B cell (primary cell): ENCODE data around the gene CALCOCO1. TPM values are rescaled to one million over a fixed set of nuclear protein-coding genes. Genes with fewer than 3 reads are reported as not detected.

Experiments used
- ATAC-seq: fragments of 200-7000 bp; cut with Tn5 transposase; one replicate; pipeline ENCODE4 v1.10.0; 2021; ENCODE audit warnings: low read depth, mild to moderate bottlenecking, moderate number of reproducible peaks, moderate library complexity
- CTCF ChIA-PET: fragments of 350-600 bp; sonication (Branson Sonifier 250); formaldehyde crosslinking; loops from one replicate; lab custom pipeline; 2021; ENCODE audit warnings: antibody characterized with exemption, inconsistent platforms; lab: Charles Lee
- POLR2A ChIA-PET: fragments of 350-600 bp; sonication (Branson Sonifier 250); formaldehyde crosslinking; loops from one replicate; lab custom pipeline; 2021; ENCODE audit warnings: antibody characterized with exemption; lab: Charles Lee
- DNase-seq: peaks from one replicate; pipeline ENCODE4 v3.0.0; 2013
- H2AFZ ChIP-seq: 2 replicates; pipeline ENCODE4 v1.6.1; 2012; ENCODE audit warnings: mild to moderate bottlenecking, low read depth, low read length; ENCODE audit not compliant: insufficient read depth, poor library complexity, severe bottlenecking
- H3K27ac ChIP-seq, 2 donors: 1 replicate in 1 of 2; 2 replicates in 1 of 2; pipeline ENCODE4 v1.5.1; 2012 to 2013; ENCODE audit warnings: low read length in 2 of 2, mild to moderate bottlenecking in 2 of 2, moderate library complexity in 1 of 2
- H3K27me3 ChIP-seq, 4 experiments: fragments of 200-600 bp in 1 of 4; sonication (generic) in 1 of 4; replicated peaks in 1 of 4; 1 replicate in 2 of 4; 2 replicates in 2 of 4; pipeline versions ENCODE4 v1.6.1 to v1.7.0; 2013 to 2016; ENCODE audit warnings: low read length in 3 of 4, mild to moderate bottlenecking in 2 of 4, mixed read lengths in 1 of 4, moderate library complexity in 1 of 4; ENCODE audit not compliant: insufficient read depth in 4 of 4, control insufficient read depth in 3 of 4; ENCODE audit errors: control extremely low read depth in 1 of 4
- H3K36me3 ChIP-seq, 2 experiments: replicated peaks in 1 of 2; 1 replicate in 1 of 2; 2 replicates in 1 of 2; pipeline versions ENCODE4 v1.6.1 to v1.7.1; 2013; ENCODE audit warnings: low read length in 1 of 2; ENCODE audit not compliant: insufficient read depth in 2 of 2, control insufficient read depth in 1 of 2; ENCODE audit errors: control extremely low read depth in 1 of 2, extremely low read depth in 1 of 2
- H3K4me1 ChIP-seq, 2 donors: fragments of 200-600 bp in 1 of 2; sonication (generic) in 1 of 2; 1 replicate in 1 of 2; 2 replicates in 1 of 2; pipeline versions ENCODE4 v1.5.1 to v1.6.1; 2013 to 2017; ENCODE audit warnings: low read length in 2 of 2; ENCODE audit not compliant: control insufficient read depth in 2 of 2, insufficient read depth in 2 of 2
- H3K4me2 ChIP-seq: replicated peaks from 2 replicates; pipeline ENCODE3; 2012; ENCODE audit warnings: mild to moderate bottlenecking, low read depth, low read length; ENCODE audit not compliant: poor library complexity, severe bottlenecking
- H3K4me3 ChIP-seq, 5 experiments: fragments of 200-600 bp in 1 of 5; sonication (generic) in 1 of 5; 1 replicate in 3 of 5; 2 replicates in 2 of 5; pipeline versions ENCODE4 v1.5.1 to v1.7.0; 2011 to 2016; ENCODE audit warnings: low read length in 4 of 5, mild to moderate bottlenecking in 4 of 5, low read depth in 2 of 5, control low read depth in 1 of 5, moderate library complexity in 1 of 5; ENCODE audit not compliant: insufficient read depth in 1 of 5; ENCODE audit errors: control extremely low read depth in 1 of 5, extremely low read depth in 1 of 5
- H3K79me2 ChIP-seq: fragments of 200-600 bp; sonication (generic); one replicate; pipeline ENCODE4 v1.6.0; 2016; ENCODE audit warnings: low read length; ENCODE audit not compliant: control insufficient read depth, insufficient read depth
- H3K9ac ChIP-seq: fragments of 200-600 bp; sonication (generic); 2 replicates; pipeline ENCODE4 v1.6.1; 2017; ENCODE audit warnings: mild to moderate bottlenecking, low read length, moderate library complexity
- H3K9me3 ChIP-seq, 3 donors: one replicate each; pipeline versions ENCODE4 v1.6.1 to v1.7.1; 2013; ENCODE audit warnings: low read length in 2 of 3; ENCODE audit not compliant: control insufficient read depth in 2 of 3, insufficient read depth in 1 of 3; ENCODE audit errors: control extremely low read depth in 1 of 3
- H4K20me1 ChIP-seq: 2 replicates; pipeline ENCODE4 v1.6.0; 2012; ENCODE audit warnings: mild to moderate bottlenecking, low read length; ENCODE audit not compliant: insufficient read depth, control insufficient read depth, poor library complexity, severe bottlenecking
- H3K27ac Mint-ChIP-seq: one replicate; pipeline ENCODE4 v1.8.0; 2021; ENCODE audit warnings: mixed read lengths
- H3K27me3 Mint-ChIP-seq: one replicate; pipeline ENCODE4 v1.8.0; 2021; ENCODE audit warnings: mixed read lengths
- H3K4me1 Mint-ChIP-seq: one replicate; pipeline ENCODE4 v1.8.0; 2021; ENCODE audit warnings: mixed read lengths
- H3K4me3 Mint-ChIP-seq: one replicate; pipeline ENCODE4 v1.8.0; 2021; ENCODE audit warnings: mixed read lengths
- H3K9me3 Mint-ChIP-seq: one replicate; pipeline ENCODE4 v1.8.0; 2022; ENCODE audit warnings: mixed read lengths; ENCODE audit not compliant: insufficient read depth
- EZH2 ChIP-seq: IDR thresholded peaks from 2 replicates; pipeline ENCODE4 v1.6.1; 2012; ENCODE audit warnings: borderline replicate concordance, low read depth, mild to moderate bottlenecking, moderate library complexity, low read length; ENCODE audit not compliant: insufficient read depth, poor library complexity, severe bottlenecking
- WGBS: methylation state at CpG from one replicate; pipeline ENCODE4 v1.1.5; 2013; ENCODE audit warnings: missing lambda C conversion rate; ENCODE audit not compliant: insufficient coverage; 5-methylcytosine and 5-hydroxymethylcytosine counted together
- intact Hi-C: fragments of 100-400 bp; cut with micrococcal nuclease; formaldehyde crosslinking; loops from one replicate; pipeline ENCODE4 v1.10.0; 2022
- polyA plus RNA-seq: library from polyadenylated mRNA; depleted of rRNA; stranded (reverse); fragments of >200 nt; gene quantifications from 2 replicates; pipeline ENCODE4 v1.2.3, GENCODE V29; 2012
- total RNA-seq, 2 donors: library from RNA; stranded (reverse); fragments of 120-200 nt in 1 of 2; gene quantifications; 1 replicate in 1 of 2; 2 replicates in 1 of 2; pipeline versions ENCODE4 v1.2.3 to v1.2.4, GENCODE V29; 2013 to 2022
- TF ChIP-seq, protein P1 (sequence below): fragments of 200-600 bp; IDR thresholded peaks from one replicate; pipeline ENCODE4 v1.8.0; 2022; ENCODE audit warnings: antibody characterized with exemption, mild to moderate bottlenecking

Gene CALCOCO1
- total and polyA plus RNA-seq, 2 donors (not counting 1 experiment from before 2014, with no cell fraction given) = 169 to 179 TPM

DNA sequence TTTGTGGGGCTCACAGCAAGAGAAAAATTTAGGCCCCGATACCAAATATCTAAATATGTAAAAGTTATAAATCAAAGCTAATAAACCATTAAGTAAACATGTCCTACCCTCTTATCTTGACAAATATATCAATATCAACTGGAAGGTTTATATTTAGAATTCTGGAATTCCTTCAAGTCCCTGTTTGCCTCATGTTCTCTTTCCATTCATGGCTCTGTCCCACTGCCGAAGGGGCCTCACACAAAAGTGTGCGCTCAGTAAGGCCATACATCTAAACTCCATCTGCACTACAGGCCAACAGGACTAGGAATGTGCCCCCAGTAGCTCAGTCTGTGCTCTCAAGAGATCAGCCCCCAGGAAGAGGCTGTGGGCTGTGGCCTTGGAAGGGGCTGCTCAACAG lies 40.8 kb downstream of the CALCOCO1 start:
- Histone ChIP-seq H3K27me3 (peaks cover 0 to 9% (median 0%) of the 10 kb centered on the region in 4 experiments), H3K27ac (no peak overlapping the region), H3K79me2 (no peaks in the 10 kb centered on the region), H3K36me3 (no peaks in the 10 kb centered on the region), H4K20me1 (no peaks in the 10 kb centered on the region), H3K9ac (no peak overlapping the region), H3K9me3 (peaks cover 0 to 6% (median 0%) of the 10 kb centered on the region in 3 donors), H3K4me2 (no peak overlapping the region), H2AFZ (no peak overlapping the region), H3K4me3 (no peak overlapping the region), H3K4me1 (no peaks in the 10 kb centered on the region)
- DNase-seq (no peak), ATAC-seq (no peak)
- no peak overlapping the region for H3K4me3 Mint-ChIP-seq
- no peak overlapping the region for H3K27ac Mint-ChIP-seq
- no peak for TF ChIP-seq EZH2
- TF ChIP-seq, protein P1, sequence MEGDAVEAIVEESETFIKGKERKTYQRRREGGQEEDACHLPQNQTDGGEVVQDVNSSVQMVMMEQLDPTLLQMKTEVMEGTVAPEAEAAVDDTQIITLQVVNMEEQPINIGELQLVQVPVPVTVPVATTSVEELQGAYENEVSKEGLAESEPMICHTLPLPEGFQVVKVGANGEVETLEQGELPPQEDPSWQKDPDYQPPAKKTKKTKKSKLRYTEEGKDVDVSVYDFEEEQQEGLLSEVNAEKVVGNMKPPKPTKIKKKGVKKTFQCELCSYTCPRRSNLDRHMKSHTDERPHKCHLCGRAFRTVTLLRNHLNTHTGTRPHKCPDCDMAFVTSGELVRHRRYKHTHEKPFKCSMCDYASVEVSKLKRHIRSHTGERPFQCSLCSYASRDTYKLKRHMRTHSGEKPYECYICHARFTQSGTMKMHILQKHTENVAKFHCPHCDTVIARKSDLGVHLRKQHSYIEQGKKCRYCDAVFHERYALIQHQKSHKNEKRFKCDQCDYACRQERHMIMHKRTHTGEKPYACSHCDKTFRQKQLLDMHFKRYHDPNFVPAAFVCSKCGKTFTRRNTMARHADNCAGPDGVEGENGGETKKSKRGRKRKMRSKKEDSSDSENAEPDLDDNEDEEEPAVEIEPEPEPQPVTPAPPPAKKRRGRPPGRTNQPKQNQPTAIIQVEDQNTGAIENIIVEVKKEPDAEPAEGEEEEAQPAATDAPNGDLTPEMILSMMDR = no peak
- CTCF ChIA-PET = interaction anchor here (1.4 to 1.6 kb wide), 3 partner anchors 16 to 59 kb away, joined by 3 to 7 read pairs (median 5); no protein-coding TSS in a partner anchor
- H3K9me3 Mint-ChIP-seq = no peaks in the 10 kb centered on the region
- no peaks in the 10 kb centered on the region for H3K4me1 Mint-ChIP-seq
- intact Hi-C loops = no loop called here
- peaks cover 19% of the 10 kb centered on the region for H3K27me3 Mint-ChIP-seq
- 70% methylated on average over 2 of the region's 3 CpGs for WGBS
- POLR2A ChIA-PET = interaction anchor here (0.6 to 1.2 kb wide), 2 partner anchors 10 to 19 kb away, joined by 3 to 4 read pairs; partner anchors contain the start of gene ATP5MC2

DNA sequence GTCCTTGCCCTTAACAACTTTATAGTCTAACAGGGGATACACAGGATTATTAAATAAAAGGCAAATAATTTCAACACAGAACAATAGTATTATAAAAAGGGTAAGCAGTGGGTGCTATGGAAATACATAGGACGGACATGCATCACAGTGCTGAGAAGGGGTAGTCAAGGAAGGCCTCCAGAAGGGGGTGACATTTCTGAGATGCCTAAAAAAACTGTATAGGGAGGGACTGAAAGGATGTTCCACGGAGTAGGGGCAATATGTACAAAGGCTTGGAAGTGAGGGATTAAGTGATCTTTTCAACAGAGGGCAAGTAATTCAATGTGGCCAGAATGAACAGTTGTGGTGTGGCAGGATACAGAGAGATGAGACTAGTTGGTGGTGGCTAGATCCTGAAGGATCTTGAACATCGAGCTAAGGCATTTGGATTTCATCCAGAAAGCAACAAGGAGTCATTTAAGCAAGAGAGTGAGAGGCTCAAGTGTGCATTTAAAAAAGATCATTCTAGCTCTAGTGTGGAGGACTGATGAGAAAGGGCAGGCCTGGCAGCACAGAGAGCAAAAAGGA lies 42.5 kb downstream of the CALCOCO1 start:
- H3K4me3 ChIP-seq = no peak overlapping the region
- H3K4me1 Mint-ChIP-seq = no peaks in the 10 kb centered on the region
- H3K4me3 Mint-ChIP-seq = no peak overlapping the region
- WGBS = 94% methylated on average over 3 of the region's 3 CpGs
- H3K27me3 Mint-ChIP-seq = peaks cover 13% of the 10 kb centered on the region
- intact Hi-C loops = no loop called here
- DNase-seq = no peak
- ATAC-seq = no peak
- POLR2A ChIA-PET = no interaction called here
- no peaks in the 10 kb centered on the region for H3K36me3 ChIP-seq
- no peaks in the 10 kb centered on the region for H3K4me1 ChIP-seq
- H3K27ac Mint-ChIP-seq = no peak overlapping the region
- H3K9me3 Mint-ChIP-seq = no peaks in the 10 kb centered on the region
- no peak overlapping the region for H3K4me2 ChIP-seq
- no peak overlapping the region for H2AFZ ChIP-seq
- CTCF ChIA-PET = interaction anchor here (1.4 to 1.6 kb wide), 2 partner anchors 61 to 72 kb away, joined by 4 to 5 read pairs; no protein-coding TSS in a partner anchor
- H3K9me3 ChIP-seq = no peaks in the 10 kb centered on the region
- H3K27me3 ChIP-seq = no peaks in the 10 kb centered on the region
- TF ChIP-seq EZH2 = no peak
- TF ChIP-seq, protein P1 = no peak
- no peaks in the 10 kb centered on the region for H4K20me1 ChIP-seq
- H3K27ac ChIP-seq = no peak overlapping the region
- no peaks in the 10 kb centered on the region for H3K79me2 ChIP-seq
- H3K9ac ChIP-seq = no peak overlapping the region
